RWPE1 (cell line): ENCODE measurements around the gene ACTN4.
A peak's percentile ranks its signal among the peaks of the same experiment; 100 is the strongest.

ENCODE experiments used
- CTCF ChIA-PET: fragments of 350-600 bp; sonication (Branson Sonifier 250); formaldehyde crosslinking; extraction: SDS; loops from one replicate; lab custom pipeline; 2021; lab: Yijun Ruan, JAX
- POLR2A ChIA-PET: fragments of 400-600 bp; formaldehyde crosslinking; extraction: SDS; loops from one replicate; lab custom pipeline; 2020; ENCODE audit warnings: antibody characterized with exemption; ENCODE audit not compliant: low non-redundant PET; lab: Yijun Ruan, JAX
- DNase-seq: peaks from one replicate; pipeline ENCODE4 v3.0.0; 2012; ENCODE audit warnings: low spot score
- H3K27ac ChIP-seq: fragments of 450-650 bp; 2 replicates; pipeline ENCODE4 v1.5.1; 2017
- TF ChIP-seq, protein P1 (sequence below): fragments of 450-650 bp; conservative IDR thresholded peaks from 2 replicates; pipeline ENCODE4 v1.5.1; 2017; ENCODE audit warnings: low read depth, mild to moderate bottlenecking

Gene ACTN4

DNA sequence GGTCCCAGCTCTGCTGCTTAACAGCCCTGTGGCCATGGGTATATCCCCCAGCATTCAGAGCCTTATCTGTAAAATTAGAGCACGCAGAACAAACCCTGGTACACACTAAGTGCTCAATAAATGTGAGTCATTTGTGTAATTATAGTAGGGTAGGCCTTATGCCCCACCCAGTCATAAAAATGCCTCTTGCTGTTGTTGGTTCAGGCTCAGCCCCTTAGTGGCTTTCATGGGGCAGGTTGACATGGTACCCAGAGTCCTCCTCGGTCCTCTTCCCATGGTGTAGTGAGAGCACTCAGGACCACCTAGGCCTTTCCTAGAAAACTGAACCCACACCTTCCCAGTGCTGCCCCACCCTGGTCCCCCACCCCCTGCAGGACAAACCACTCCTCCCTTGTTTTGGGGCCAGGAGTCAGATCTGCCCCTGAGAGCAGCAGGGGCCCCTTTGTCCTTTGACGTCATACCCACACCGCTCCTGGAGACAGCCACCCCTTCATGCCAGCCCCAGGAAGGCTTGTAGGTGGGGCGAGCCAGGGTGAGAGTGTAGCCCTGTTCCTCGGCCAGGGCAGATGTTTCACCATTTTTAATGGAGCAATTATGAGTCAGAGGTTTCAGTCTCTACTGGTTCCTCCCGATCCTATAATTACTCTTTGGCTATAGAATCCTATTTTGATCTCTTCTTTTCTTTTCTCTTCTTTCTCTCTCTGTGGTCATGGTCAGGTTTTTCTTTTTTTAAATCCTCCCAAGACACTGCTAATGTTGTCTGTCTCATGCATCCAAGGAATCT, 36.8 kb downstream of the ACTN4 start:
- peak; percentile 96 for DNase-seq
- peak overlapping the region; percentile 100 for H3K27ac ChIP-seq
- ChIA-PET POLR2A (interaction anchor here (0.8 kb wide), 3 partner anchors 22 to 68 kb away, joined by 3 to 5 read pairs (median 4); no protein-coding TSS in a partner anchor), CTCF (no interaction called here)
- TF ChIP-seq, protein P1, sequence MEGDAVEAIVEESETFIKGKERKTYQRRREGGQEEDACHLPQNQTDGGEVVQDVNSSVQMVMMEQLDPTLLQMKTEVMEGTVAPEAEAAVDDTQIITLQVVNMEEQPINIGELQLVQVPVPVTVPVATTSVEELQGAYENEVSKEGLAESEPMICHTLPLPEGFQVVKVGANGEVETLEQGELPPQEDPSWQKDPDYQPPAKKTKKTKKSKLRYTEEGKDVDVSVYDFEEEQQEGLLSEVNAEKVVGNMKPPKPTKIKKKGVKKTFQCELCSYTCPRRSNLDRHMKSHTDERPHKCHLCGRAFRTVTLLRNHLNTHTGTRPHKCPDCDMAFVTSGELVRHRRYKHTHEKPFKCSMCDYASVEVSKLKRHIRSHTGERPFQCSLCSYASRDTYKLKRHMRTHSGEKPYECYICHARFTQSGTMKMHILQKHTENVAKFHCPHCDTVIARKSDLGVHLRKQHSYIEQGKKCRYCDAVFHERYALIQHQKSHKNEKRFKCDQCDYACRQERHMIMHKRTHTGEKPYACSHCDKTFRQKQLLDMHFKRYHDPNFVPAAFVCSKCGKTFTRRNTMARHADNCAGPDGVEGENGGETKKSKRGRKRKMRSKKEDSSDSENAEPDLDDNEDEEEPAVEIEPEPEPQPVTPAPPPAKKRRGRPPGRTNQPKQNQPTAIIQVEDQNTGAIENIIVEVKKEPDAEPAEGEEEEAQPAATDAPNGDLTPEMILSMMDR, result no peak

DNA sequence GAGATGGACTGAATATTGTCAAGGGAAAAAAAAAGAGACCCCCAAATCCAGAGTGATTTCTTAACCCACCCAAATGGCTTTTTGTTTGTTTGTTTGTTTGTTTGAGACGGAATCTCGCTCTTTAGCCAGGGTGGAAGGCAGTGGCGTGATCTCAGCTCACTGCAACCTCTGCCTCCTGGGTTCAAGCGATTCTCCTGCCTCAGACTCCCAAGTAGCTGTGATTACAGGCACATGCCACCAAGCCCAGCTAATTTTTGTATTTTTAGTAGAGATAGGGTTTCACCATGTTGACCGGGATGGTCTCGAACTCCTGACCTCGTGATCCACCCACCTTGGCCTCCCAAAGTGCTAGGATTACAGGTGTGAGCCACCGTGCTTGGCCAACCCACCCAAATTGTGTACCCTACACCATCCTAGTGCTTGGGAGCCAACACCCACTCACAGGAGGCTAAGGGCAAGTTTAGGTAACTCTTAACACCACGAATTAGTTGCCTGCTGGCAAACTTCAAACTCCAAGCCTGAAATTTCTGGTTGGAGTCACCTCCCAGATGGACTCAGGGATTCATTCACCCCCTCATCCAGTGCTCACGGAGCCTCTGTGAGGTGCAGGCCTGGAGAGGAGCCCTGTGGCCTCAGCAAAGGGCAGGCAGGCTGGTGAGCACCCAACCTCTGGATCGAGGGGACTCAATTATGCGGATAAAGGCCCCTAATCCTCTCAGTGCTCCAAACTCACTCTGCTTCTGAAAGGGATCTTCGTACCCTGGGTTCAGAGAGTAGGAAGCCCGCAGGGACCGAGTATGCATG, 37.6 kb downstream of the ACTN4 start:
- ChIA-PET CTCF (interaction anchor here (1.0 kb wide), 1 partner anchor 14 kb away, joined by 5 read pairs; no protein-coding TSS in a partner anchor), POLR2A (no interaction called here)
- TF ChIP-seq, protein P1, result no peak
- H3K27ac ChIP-seq, result peak overlapping the region; percentile 100
- DNase-seq, result no peak

DNA sequence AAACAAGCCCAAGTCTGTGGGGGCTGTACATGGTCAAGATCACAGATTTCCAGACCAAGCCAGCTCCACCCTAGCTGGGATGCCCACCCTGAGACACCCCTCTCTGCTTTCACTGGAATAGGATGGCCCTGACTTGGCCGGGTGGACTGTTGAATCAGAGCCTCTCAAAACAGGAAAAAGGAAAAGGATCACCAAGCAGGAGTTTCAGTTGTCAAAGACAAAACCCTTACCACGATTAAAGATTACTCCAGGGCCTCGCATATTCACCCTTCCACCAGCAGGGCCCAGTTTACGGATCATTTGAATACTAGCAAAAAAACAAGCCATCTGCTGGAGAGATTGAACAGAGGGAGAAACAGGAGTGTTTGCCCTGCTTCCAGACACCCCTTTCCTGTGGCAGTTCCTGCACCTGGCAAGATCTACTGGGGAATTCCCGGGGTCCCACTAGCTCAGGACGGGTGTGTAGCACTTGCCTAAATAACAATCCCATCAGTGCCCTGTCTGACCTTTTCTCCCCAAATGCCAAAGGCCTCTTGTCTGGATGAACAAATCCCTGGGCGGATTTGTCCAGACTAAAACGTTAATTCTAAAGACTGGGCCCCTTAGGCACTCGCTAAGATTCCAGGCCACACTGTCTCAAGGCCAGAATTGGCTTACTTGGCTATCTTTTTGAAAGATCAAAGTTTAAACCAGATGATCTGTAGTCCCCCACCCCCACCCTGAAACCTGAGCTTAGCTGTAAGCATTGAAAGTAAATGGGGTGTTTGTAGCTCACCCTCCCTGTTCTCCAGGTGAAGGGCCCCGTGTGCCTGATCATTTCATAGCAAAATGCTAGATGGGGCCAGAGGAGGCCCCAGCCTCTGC, 38.4 kb downstream of the ACTN4 start:
- ChIA-PET CTCF (interaction anchor here (0.6 to 1.2 kb wide), 3 partner anchors 14 to 42 kb away, joined by 3 to 6 read pairs (median 5); no protein-coding TSS in a partner anchor), POLR2A (interaction anchor here (0.6 to 0.7 kb wide), 3 partner anchors 13 to 107 kb away, joined by 4 to 7 read pairs (median 4); no protein-coding TSS in a partner anchor)
- TF ChIP-seq, protein P1, result no peak
- peak overlapping the region; percentile 100 for H3K27ac ChIP-seq
- DNase-seq, result no peak

DNA sequence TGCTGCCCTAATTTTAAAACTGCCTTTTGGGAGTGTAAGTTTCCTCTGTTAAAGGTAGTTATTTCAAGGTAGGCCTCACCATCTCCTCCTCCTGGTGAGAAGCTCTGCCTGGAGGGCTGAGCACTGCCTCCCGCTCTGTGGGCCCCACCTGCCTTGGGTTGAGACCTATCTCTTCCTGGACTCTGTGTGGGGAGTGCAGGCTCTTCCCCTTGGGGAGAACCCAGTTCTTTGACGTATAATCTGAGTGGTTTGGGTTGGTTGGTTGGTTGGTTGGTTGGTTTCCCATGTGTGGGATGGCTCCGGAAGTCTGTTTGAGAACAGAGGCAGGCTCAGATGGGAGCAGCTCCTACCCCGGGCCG, 39.1 kb downstream of the ACTN4 start:
- POLR2A ChIA-PET, result interaction anchor here (0.6 to 0.7 kb wide), 3 partner anchors 13 to 107 kb away, joined by 4 to 7 read pairs (median 4); no protein-coding TSS in a partner anchor
- TF ChIP-seq, protein P1, result no peak
- DNase-seq, result no peak
- peak overlapping the region; percentile 100 for H3K27ac ChIP-seq
- CTCF ChIA-PET, result interaction anchor here (0.6 to 1.2 kb wide), 3 partner anchors 13 to 42 kb away, joined by 3 to 6 read pairs (median 5); no protein-coding TSS in a partner anchor

DNA sequence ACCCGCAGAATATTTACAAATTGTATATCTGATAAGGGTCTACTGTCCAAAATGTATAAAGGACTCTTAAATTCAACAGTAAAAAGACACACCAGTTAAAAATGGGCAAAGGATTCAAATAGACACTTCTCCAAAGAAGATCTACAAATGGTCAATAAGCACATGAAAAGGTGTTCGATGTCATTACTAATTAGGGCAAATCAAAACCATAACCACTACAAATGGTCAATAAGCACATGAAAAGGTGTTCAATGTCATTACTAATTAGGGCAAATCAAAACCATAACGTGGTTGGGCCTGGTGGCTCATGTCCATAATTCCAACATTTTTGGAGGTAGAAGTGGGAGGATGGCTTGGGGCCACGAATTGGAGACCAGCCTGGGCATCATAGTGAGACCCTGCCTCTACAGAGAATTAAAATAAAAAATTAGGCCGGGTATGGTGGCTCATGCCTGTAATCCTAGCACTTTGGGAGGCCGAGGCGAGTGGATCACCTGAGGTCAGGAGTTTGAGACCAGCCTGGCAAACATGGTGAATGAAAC, 40.5 kb downstream of the ACTN4 start:
- TF ChIP-seq, protein P1, result no peak
- peak overlapping the region; percentile 80 for H3K27ac ChIP-seq
- POLR2A ChIA-PET, result no interaction called here

More for the DNA sequence above, 40.5 kb downstream of the ACTN4 start:
- DNase-seq, result no peak
- CTCF ChIA-PET, result interaction anchor here (0.6 to 1.1 kb wide), 3 partner anchors 17 to 52 kb away, joined by 3 to 8 read pairs (median 5); no protein-coding TSS in a partner anchor
